K562 (cell line): ENCODE data around the gene SMAD7. TPM values are rescaled to one million over a fixed set of nuclear protein-coding genes. Genes with fewer than 3 reads are reported as not detected.

ENCODE experiments used
- SLC30A9 ChIP-seq: fragments of 250-450 bp; sonication (Bioruptor Pico); IDR thresholded peaks from 2 replicates; pipeline ENCODE4 v1.8.0; 2022; ENCODE audit warnings: mild to moderate bottlenecking, moderate library complexity
- ZBTB40 ChIP-seq, 2 experiments: fragments of 450-650 bp in 1 of 2; sonication (generic) in 1 of 2; formaldehyde crosslinking in 1 of 2; IDR thresholded peaks; 2 replicates each; pipeline versions ENCODE4 v1.7.1 to v1.9.0; 2016 to 2022; ENCODE audit warnings: inconsistent platforms in 1 of 2, mild to moderate bottlenecking in 1 of 2, missing genetic modification reagents in 1 of 2
- polyA plus RNA-seq, 8 experiments: library from polyadenylated mRNA; depleted of rRNA in 4 of 8; stranded (reverse) in 5 of 8; unstranded in 3 of 8; fragments of >200 nt; fragmentation: Nextera tagmentation in 2 of 8; fragmentation: Illumina TruSeq in 1 of 8; extraction: Ambion mirVana in 2 of 8; extraction: Trizol in 1 of 8; gene quantifications; 2 replicates each; pipeline versions ENCODE4 v1.2.1 to v1.2.3, GENCODE V29; 2011 to 2014; ENCODE audit warnings: inconsistent platforms in 1 of 8, missing spikeins in 1 of 8
- total RNA-seq, 7 experiments: library from RNA; depleted of rRNA in 6 of 7; stranded (reverse); fragments of >200 nt in 6 of 7; fragmentation: Illumina TruSeq in 2 of 7; extraction: Trizol in 2 of 7; gene quantifications; 2 replicates each; pipeline versions ENCODE4 v1.2.1 to v1.2.3, GENCODE V29; 2011 to 2021; ENCODE audit warnings: low replicate concordance in 1 of 7

The SMAD7 gene
- total and polyA plus RNA-seq, 9 of the 15 experiments (the other 6 are each of a cell fraction or from before 2014, with no cell fraction given), result 0.13 to 3.0 (median 1.6) TPM

GRCh38 chr18:48929212-48929612 lies 21.6 kb downstream of the SMAD7 start (continued):
- TF ChIP-seq ZBTB40 (IDR thresholded peaks at IDR 0.05) (no peak), ZBTB40 (CRISPR knock-in tag; IDR thresholded peaks at IDR 0.05) (no peak), SLC30A9 (CRISPR knock-in tag) (no peak)
